NOMO-1 treated with DMSO at 0.1 percent for 48 hours (cell line): ENCODE measurements around the gene HOXC5.

Experiments used
- DNase-seq: peaks from one replicate; lab custom pipeline; 2025; ENCODE audit not compliant: unreplicated experiment; lab: John Stamatoyannopoulos, UW

The HOXC5 gene

GRCh38 chr12:53995378-53996239 lies 37.2 kb upstream of the HOXC5 start:
- DNase-seq = peak; percentile 40

GRCh38 chr12:53996240-53997203 lies 36.3 kb upstream of the HOXC5 start:
- DNase-seq = no peak

- DNase-seq = no peak
These were observed 35.4 kb upstream of the HOXC5 start for GRCh38 chr12:53997204-53998109.

- DNase-seq = no peak
These were observed 34.5 kb upstream of the HOXC5 start for GRCh38 chr12:53998110-53998899.

GRCh38 chr12:53998900-53999236 lies 34.0 kb upstream of the HOXC5 start:
- DNase-seq = no peak

GRCh38 chr12:53999559-54000115 lies 33.2 kb upstream of the HOXC5 start:
- no peak for DNase-seq

GRCh38 chr12:54000116-54001114 lies 32.4 kb upstream of the HOXC5 start, which contains the start of gene HOXC9:
HOXC9 (plus strand) TSS chr12:54000161; CDS start chr12:54000189, 28 bp downstream.
- DNase-seq = no peak

- no peak for DNase-seq
These were observed 31.3 kb upstream of the HOXC5 start for GRCh38 chr12:54001283-54002187.

- DNase-seq = no peak
These were observed 30.5 kb upstream of the HOXC5 start for GRCh38 chr12:54002278-54002914.

GRCh38 chr12:54002915-54003389 lies 29.9 kb upstream of the HOXC5 start:
- no peak for DNase-seq

GRCh38 chr12:54003625-54004024 lies 29.2 kb upstream of the HOXC5 start:
- no peak for DNase-seq

GRCh38 chr12:54004063-54004840 lies 28.6 kb upstream of the HOXC5 start:
- DNase-seq = no peak

- DNase-seq = no peak
These were observed 27.9 kb upstream of the HOXC5 start for GRCh38 chr12:54004841-54005530.

- DNase-seq = no peak
These were observed 27.4 kb upstream of the HOXC5 start for GRCh38 chr12:54005531-54005852.

GRCh38 chr12:54005853-54006558 lies 26.8 kb upstream of the HOXC5 start:
- peak; percentile 64 for DNase-seq
